GM18511 (cell line): Measurements from ENCODE around the gene PRSS48.
"Not testable (repeated sequence)": the region's sequence is repeated elsewhere in the genome, so short reads cannot be mapped to it uniquely, and the experiment has no call there.

Experiments
- ATAC-seq: cut with Tn5 transposase; IDR thresholded peaks from one replicate; pipeline ENCODE4 v1.9.1; 2021; ENCODE audit warnings: mild to moderate bottlenecking, moderate library complexity; ENCODE audit not compliant: unreplicated experiment

Gene PRSS48

DNA sequence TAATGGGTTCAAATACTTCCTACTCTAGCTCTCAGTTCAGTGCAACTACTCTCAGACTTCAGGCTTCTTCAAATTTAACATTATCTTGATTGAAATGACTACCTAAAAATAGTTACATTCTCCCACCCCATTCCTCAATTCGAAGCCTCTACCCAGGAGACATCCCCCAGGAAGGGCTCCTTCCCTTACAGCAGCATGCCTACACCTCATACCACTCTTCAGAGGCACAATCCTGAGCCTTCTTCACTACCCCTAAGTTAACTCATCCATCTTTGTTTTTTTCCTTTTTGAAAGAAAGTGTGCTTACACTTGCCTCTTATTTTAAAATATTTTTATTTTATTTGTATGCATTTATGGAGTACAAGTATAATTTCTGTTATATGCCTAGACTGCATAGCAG lies 17.2 kb upstream of the PRSS48 start:
- ATAC-seq = no peak

DNA sequence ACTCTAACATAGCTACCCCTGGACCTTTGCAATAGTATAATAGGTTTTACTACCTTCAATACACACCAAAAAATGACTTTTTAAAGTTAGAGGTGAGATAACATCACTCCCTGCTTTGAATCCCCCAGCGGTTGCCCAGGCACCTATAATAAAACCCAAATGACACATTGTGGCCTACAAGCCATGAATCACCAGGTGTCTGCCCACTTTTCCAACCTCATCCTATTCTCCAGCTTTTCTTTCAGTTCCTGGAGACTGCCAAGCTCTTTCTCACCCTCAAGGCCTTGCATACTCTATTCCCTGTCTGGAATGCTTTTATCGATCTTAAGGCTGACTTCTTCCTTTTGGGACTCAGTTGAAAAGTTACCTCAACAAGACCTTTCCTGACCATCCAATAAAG lies 16.4 kb upstream of the PRSS48 start:
- no peak for ATAC-seq

DNA sequence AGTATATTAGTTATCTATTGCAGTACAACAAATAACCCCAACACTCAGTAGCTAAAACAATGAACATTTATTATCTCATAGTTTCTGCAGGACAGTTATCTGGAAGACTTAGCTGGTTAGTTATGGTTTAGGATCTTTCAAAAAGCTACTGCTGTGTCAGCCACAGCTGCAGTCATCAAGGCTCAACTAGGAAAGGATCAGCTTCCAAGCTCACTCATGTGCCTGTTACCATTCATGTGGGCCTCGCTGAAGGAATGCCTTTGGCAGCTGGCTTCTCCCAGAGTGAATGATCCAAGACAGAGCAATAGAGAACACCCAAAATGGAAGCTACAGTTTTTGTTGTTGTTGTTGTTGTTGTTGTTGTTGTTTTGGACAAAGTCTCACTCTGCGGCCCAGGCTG lies 13.5 kb upstream of the PRSS48 start:
- ATAC-seq = no peak

DNA sequence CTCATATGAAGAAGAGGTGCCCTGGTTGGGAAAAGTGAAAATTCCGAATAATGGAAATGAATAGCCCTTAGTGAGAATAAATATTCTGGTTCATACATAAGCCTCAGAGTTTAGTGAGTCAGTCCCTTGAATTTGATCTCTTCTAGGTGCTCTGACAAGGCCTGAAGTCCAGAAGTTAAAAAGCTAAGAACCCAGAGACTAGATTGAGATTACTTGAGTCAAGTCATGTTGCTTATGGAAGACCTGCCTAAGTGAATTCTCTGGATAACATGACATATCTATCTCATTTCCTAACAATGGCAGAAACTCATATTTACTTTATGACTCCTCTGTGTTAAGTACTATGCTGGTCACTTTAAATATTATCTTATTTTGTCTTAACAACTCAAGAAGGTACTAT lies 10.5 kb upstream of the PRSS48 start:
- ATAC-seq = no peak

DNA sequence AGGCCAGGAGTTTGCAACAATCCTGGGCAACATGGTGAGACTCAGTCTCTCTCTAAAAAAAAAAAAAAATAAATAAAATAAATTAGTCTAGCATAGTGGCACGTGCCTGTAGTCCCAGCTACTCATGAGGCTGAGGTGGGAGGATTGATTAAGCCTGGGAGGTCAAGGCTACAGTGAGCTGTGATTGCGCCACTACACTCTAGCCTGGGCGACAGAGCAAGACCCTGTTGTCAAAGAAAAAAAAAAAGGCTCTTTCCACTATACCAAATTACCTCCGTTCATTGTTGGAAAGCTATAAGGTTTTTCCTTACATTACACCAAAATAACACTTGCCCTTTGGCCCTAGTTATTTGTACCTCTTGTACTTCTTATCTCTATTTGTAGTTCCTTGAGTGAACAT lies 9.9 kb upstream of the PRSS48 start:
- no peak for ATAC-seq

DNA sequence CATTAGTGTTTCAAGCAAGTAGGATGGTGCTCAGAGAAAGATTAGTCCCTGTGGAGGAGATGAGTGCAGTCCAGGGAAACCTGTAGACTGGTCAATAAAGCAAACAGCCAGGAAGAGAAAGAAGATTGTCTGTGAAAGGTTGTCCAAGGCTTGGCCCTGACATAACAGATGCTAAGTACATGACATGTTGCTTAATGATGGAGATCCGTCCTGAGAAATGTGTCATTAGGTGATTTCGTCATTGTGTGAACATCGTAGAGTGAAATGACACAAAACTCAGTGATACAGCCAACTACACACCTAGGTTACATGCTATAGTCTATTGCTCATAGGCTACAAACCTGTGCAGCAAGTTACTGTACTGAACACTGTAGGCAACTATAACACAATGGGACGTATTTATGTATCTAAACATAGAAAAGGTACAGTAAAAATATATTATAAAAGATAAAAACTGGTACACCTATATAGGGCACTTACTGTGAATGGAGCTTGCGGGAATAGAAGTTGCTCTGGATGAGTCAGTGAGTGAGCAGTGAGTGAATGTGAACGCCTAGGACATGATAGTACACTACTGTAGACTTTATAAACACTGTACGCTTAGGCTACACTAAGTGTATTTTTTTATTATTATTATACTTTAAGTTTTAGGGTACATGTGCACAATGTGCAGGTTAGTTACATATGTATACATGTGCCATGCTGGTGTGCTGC lies 9.0 kb upstream of the PRSS48 start:
- no peak for ATAC-seq

DNA sequence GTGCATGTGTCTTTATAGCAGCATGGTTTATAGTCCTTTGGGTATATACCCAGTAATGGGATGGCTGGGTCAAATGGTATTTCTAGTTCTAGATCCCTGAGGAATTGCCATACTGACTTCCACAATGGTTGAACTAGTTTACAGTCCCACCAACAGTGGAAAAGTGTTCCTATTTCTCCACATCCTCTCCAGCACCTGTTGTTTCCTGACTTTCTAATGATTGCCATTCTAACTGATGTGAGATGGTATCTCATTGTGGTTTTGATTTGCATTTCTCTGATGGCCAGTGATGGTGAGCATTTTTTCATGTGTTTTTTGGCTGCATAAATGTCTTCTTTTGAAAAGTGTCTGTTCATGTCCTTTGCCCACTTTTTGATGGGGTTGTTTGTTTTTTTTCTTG lies 8.1 kb upstream of the PRSS48 start:
- ATAC-seq = not testable (repeated sequence)

DNA sequence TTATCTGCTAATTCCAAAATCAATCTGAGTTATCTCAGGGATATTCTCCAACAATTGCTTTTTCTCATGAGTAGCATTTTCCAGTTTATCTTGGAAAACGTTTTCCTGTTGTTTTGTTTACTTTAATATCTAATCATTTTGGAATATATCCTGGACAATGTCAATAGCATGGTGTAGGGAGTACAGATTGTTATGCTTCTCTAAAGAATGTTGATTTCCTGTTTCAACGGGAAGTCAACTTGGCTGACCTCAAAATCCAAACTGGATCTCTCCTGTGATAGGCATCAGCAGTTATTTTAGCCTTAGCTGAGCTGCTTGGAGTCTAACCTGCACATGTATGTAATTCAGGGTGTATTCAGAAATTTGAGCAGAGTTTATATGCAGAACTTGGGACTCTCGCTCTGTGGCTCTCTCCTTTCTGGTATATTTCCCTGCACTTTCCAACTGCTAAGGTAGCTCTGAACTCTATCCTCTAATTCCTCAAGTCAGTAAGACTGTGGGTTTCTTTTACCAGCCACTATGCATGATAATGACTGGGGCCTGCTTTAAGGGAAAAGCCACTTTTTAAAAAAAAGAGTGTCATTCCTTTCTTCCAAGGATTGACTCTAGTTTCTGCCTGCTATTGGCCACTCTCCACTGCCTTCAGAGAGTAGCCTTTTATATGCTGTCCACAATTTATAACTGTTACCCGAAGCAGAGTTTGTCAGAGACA lies 7.7 kb downstream of the PRSS48 start:
- no peak for ATAC-seq

DNA sequence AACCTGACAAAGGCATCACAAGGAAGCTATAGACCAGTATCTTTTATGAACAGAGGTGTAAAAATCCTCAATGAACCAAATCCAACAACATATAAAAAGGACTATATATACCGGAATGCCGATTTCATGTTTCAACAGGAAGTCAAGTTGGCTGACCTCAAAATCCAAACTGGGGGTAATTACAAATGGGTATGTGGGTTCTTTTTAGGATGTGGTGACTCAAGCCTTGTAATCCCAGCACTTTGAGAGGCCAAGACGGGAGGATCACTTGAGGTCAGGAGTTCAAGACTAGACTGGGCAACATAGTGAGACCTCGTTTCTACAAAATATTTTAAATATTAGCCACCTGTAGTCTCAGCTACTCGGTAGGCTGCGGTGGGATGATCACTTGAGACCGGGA lies 10.4 kb downstream of the PRSS48 start:
- ATAC-seq = no peak

DNA sequence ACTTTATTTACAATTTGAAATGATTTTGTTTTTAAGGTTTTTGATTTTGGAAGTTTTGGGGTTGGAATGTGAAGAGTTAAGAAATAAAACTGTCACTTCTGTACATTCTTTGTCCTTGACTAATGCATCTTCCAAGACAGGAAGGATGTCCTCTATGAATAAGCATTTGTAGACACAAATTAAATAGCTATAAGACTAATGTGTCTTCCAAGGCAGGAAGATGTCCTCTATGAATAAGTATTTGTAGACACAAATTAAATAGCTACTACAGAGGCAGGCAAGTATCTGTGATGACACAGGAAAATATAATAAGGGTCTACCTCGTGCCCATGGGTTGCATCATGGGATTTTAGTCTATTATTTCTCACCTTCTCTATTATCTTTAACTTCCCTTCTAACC lies 14.5 kb downstream of the PRSS48 start:
- ATAC-seq = no peak

DNA sequence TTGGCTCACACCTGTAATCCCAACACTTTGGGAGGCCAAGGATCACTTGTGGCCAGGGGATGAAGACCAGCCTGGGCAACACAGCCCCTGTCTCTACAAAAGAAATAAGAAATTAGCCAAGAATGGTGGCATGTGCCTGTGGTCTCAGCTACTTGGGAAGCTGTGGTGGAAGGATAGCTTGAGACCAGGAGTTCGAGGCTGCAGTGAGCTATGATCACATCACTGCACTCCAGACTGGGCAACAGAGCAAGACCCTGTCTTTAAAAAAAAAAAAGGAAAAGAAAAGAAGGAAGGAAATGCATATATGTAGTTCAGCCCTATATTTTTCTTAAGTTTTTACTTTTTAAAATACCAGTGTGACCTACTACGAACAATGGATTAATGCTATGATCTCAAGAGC lies 15.1 kb downstream of the PRSS48 start:
- ATAC-seq = no peak

DNA sequence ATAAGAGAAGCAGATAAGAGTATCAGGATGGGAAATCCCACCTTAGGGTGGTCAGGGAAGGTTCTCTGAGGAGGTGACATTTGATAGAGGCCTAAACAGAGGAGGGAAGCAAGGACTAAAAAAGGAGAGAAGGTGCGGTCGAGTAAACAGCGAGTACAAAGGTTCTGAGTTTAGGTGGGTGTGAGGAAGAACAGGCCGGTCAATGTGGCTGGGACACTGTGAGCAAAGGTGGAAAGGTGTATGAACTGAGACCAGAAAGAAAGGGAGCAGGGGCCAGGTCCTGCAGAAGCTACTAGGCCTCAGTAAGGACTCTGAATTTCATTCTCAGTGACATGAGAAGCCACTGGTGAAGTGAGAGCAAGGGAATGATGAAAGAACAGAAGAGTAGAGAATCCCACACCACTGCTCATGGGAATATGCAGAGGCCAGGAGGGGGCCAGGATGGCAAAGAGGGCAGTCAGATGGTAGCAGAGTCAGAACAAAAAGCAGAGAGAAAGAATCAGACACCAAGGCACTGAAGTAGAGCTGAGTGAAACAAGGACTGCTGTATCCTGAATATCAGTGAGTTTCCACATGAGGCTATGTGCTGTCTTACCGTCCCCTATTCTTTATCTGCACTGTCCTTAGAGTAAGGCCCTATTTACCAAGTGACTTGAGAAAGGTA lies 18.0 kb downstream of the PRSS48 start:
- ATAC-seq = no peak

DNA sequence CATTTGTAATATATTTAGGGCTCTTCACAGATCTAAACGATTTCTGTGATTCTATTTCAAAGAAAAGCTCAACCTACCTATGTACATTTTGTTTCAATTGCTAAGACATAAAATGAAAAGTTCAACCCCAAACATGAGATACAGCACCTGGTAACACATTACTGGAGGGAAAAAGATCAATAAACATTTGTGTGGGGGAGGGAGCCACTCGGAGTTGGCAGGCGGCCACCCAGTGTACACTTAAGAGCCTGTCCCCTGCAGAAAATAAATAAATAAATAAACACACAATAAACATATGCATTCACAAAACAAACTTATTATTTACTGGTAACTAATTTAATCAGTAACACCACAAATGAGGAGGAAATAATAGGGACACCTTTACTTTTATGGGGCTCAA lies 19.3 kb downstream of the PRSS48 start:
- ATAC-seq = no peak

DNA sequence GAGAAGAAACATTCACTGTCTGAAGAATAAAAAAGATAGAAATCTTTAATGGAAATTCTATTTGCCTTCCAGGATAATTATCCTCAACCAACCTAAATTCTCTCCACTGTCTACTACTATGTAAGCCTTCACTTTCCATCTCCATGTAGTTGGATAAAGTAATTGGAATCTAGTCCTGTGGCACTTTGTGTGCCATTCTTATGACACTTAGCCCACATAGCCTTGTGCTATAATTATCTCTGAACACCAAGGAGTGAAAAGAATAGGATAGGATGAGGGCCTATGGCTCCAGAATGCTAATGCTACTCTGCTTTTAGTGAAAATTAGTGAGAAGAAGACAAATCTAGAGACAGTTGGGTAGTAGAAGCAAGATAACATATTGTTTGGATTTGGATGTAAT lies 20.2 kb downstream of the PRSS48 start:
- ATAC-seq = no peak

DNA sequence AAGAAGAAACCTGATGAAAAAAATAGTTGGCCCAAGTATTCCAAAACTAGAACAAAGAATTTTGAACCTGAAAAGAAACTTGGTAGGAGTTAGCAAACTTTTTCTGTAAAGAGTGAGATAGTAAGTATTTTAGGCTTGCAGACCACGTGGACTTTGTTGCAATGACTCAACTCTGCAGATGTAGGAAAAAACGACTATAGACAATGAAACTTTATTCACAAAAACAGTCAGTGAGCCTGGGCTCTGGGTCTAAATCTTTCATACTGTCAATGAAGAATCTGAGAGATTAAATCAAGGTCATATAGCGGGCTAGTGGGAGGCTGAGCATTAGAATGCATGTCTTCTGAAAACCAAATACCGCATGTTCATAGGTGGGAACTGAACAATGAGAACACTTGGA lies 25.5 kb downstream of the PRSS48 start:
- ATAC-seq = no peak

DNA sequence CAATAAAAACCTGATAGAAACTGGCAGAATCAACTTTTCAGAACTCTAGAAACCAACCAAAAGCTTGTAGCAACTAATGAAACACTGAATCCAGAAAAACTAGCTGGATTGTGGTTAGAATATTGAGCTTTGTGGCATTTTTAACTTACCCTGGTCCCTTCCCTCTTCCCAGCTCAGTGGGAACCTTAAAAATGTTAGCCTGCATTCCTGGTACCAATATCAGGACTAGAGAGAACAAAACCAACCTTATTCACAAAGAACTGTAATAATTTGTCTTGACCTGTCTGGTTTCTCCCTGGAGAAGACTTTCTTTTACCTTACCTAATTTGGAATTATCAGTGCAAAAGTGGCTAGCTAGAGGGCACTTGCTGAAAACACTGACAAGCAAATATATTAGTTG lies 27.3 kb downstream of the PRSS48 start:
- no peak for ATAC-seq

DNA sequence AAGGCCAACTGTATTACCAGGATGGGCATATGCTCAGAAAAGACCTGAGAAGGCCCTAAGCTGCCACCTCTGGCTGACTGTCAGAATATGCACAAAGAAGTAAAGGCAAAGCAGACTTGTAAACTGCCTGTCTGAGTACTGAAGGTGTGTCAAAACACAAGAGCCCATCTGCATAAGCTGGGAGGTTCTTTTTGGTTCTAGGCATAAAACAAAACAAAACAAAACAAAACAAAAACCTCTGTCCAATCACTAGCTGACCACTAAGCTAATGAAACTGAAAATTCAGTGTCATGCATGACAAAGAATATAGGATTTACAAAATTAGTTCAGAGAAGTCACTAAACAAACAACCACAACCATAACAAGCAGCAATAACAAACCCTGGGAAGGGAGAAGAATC lies 27.8 kb downstream of the PRSS48 start:
- peak; percentile 85 for ATAC-seq

DNA sequence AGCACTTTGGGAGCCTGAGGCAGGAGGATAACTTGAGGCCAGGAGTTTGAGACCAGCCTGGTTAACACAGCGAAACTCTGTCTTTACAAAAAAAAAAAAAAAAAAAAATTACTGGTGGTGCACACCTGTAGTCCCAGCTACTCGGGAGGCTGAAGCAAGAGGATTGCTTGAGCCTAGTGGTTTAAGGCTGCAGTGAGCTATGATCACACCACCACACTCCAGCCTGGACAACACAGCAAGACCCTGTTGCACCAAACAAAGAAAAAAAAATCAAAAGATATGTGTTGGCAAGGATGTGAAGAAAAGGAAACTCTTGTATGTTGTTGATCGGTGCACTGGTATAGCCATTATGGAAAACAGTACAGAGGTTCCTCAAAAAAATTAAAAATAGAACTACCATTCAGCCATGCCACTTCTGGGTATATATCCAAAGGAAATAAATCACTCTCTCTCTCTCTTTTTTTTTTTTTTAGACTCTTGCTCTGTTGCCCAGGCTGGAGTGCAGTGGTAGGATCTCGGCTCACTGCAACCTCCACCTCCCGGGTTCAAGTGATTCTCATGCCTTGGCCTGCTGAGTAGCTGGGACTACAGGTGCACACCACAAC lies 33.3 kb downstream of the PRSS48 start:
- ATAC-seq = no peak

DNA sequence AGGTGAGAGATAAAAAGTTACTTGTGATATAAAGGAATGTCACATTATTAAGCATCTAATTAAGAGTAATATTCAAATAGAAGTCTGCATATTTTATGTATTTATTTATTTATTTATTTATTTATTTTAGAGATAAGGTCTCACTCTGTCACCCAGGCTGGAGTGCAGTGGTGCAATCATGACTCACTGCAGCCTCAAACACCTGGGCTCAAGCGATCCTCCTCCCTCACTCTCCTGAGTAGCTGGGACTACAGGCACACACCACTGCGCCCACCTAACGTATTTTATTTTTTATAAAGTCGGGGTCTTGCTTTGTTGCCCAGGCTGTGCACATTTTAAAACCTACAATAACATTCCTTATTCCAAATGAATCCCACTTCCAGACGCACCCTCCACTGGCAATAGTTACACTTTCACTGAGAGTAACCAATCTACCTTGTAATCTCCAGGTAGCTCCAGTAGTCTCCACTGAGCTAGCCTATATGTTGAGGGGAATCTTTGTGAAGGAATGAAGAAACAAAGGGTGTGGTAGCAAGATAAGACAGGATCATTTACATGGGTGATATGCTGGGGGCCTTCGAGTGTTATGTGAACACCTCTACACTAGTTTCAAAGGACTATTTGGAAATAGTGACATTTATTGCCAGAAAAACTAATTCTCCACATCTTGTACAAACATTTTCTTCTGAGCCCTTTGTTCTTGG lies 36.5 kb downstream of the PRSS48 start:
- no peak for ATAC-seq

DNA sequence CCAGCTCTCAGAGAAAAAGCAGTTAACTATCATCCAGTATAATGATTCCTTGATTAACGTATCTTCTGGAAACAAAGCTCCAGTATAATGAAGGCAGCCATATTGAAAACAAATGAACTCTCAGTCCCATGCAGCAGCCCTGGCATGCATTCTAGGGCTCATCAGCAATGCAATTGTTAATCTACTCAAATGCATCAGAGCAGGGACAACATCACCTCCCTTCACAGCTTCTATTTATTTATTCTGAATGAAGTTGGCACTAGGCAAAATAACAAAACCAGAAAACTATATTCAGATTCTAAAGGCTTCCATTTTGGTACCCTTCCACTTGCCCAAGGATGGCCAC lies 37.0 kb downstream of the PRSS48 start:
- no peak for ATAC-seq

DNA sequence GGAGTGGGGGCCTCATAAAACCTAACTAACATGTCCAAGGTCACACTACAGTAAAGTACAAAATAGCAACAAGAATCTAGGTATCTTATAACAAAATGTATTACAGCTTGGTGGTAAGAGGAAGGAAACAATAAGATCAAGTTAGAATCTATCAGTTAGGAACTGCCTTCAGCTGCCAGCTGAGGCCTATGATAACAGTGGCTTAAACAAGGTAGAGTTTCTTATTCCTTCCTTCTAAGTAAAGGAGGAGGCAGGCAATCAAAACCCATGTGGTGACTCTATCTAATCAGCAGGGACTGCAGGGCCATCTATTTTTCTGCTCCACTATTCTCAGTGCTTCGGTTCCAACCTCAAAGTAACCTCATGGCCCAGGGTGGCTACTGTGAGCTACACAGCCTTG lies 37.5 kb downstream of the PRSS48 start:
- ATAC-seq = no peak
